ENCODE results near the gene SLC7A6OS. TPM values are rescaled to one million over a fixed set of nuclear protein-coding genes. Genes with fewer than 3 reads are reported as not detected.

SLC7A6OS gene
- total RNA-seq, 2 experiments from 2014 or later = 28.6 to 33.4 TPM

GRCh38 chr16:68324780-68325357, 14.1 kb upstream of the SLC7A6OS start:
- TF ChIP-seq CTCF (conservative IDR thresholded peaks at IDR 0.05; ENCODE audit: low read length) (no peak), EZH2phosphoT487 (IDR thresholded peaks at IDR 0.05; ENCODE audit: borderline replicate concordance, low read depth, low read length) (no peak)
- Histone ChIP-seq H3K9me2 (ENCODE audit: insufficient read depth, low read length) (no peaks in the 10 kb centered on the region), H3K9me3 (ENCODE audit: low read length) (no peaks in the 10 kb centered on the region), H3K79me2 (ENCODE audit: insufficient read depth, low read depth, low read length) (no peaks in the 10 kb centered on the region), H3K36me3 (ENCODE audit: insufficient read depth, low read length) (peaks cover 89% of the 10 kb centered on the region), H3K4me2 (ENCODE audit: low read length) (no peak overlapping the region), H3K27ac (ENCODE audit: low read depth, low read length, poor library complexity, severe bottlenecking) (no peak overlapping the region), H4K20me1 (ENCODE audit: insufficient read depth, low read length) (no peaks in the 10 kb centered on the region), H3K4me1 (ENCODE audit: insufficient read depth, low read length, poor library complexity, severe bottlenecking) (peaks cover 15% of the 10 kb centered on the region), H2AFZ (ENCODE audit: low read length) (no peak overlapping the region), H3K4me3 (ENCODE audit: low read depth, low read length, poor library complexity, severe bottlenecking) (no peak overlapping the region)
- intact Hi-C loops (cut with micrococcal nuclease; ENCODE audit: unreplicated experiment) = no loop called here
- DNase-seq (ENCODE audit: low spot score) = no peak
- ChIA-PET CTCF (ENCODE audit: unreplicated experiment) (no interaction called here), POLR2A (no interaction called here)
- BruUV-seq (replicated peaks) = no TSS peak

- BruUV-seq (replicated peaks) = no TSS peak
- Histone ChIP-seq H4K20me1 (ENCODE audit: insufficient read depth, low read length) (no peaks in the 10 kb centered on the region), H3K9me3 (ENCODE audit: low read length) (no peaks in the 10 kb centered on the region), H3K9me2 (ENCODE audit: insufficient read depth, low read length) (no peaks in the 10 kb centered on the region), H3K4me2 (ENCODE audit: low read length) (no peak overlapping the region), H3K4me1 (ENCODE audit: insufficient read depth, low read length, poor library complexity, severe bottlenecking) (peaks cover 15% of the 10 kb centered on the region), H3K36me3 (ENCODE audit: insufficient read depth, low read length) (peaks cover 89% of the 10 kb centered on the region), H2AFZ (ENCODE audit: low read length) (no peak overlapping the region), H3K4me3 (ENCODE audit: low read depth, low read length, poor library complexity, severe bottlenecking) (no peak overlapping the region), H3K27ac (ENCODE audit: low read depth, low read length, poor library complexity, severe bottlenecking) (no peak overlapping the region), H3K79me2 (ENCODE audit: insufficient read depth, low read depth, low read length) (no peaks in the 10 kb centered on the region)
- ChIA-PET CTCF (ENCODE audit: unreplicated experiment) (no interaction called here), POLR2A (interaction anchor here (0.5 kb wide), 1 partner anchor 10 kb away, joined by 3 read pairs; no protein-coding TSS in a partner anchor)
- intact Hi-C loops (cut with micrococcal nuclease; ENCODE audit: unreplicated experiment) = no loop called here
- TF ChIP-seq CTCF (conservative IDR thresholded peaks at IDR 0.05; ENCODE audit: low read length) (no peak), EZH2phosphoT487 (IDR thresholded peaks at IDR 0.05; ENCODE audit: borderline replicate concordance, low read depth, low read length) (no peak)
- DNase-seq (ENCODE audit: low spot score) = no peak
Observed at GRCh38 chr16:68324336-68324735, 13.6 kb upstream of the SLC7A6OS start.

GRCh38 chr16:68319185-68319908, 8.6 kb upstream of the SLC7A6OS start:
- no peak overlapping the region for H3K4me3 ChIP-seq (ENCODE audit: low read depth, low read length, poor library complexity, severe bottlenecking)
- BruUV-seq (replicated peaks) = no TSS peak
- H3K4me1 ChIP-seq (ENCODE audit: insufficient read depth, low read length, poor library complexity, severe bottlenecking) = no peaks in the 10 kb centered on the region
- H2AFZ ChIP-seq (ENCODE audit: low read length) = no peak overlapping the region
- CTCF ChIA-PET (ENCODE audit: unreplicated experiment) = no interaction called here
- no peaks in the 10 kb centered on the region for H3K9me2 ChIP-seq (ENCODE audit: insufficient read depth, low read length)
- DNase-seq (ENCODE audit: low spot score) = no peak
- TF ChIP-seq EZH2phosphoT487 (IDR thresholded peaks at IDR 0.05; ENCODE audit: borderline replicate concordance, low read depth, low read length) (no peak), CTCF (conservative IDR thresholded peaks at IDR 0.05; ENCODE audit: low read length) (no peak)
- peaks cover 81% of the 10 kb centered on the region for H3K36me3 ChIP-seq (ENCODE audit: insufficient read depth, low read length)
- H3K9me3 ChIP-seq (ENCODE audit: low read length) = no peaks in the 10 kb centered on the region
- POLR2A ChIA-PET = interaction anchor here (0.5 to 0.7 kb wide), 5 partner anchors 17 to 986 kb away, joined by 3 to 4 read pairs (median 4); no protein-coding TSS in a partner anchor
- intact Hi-C loops (cut with micrococcal nuclease; ENCODE audit: unreplicated experiment) = no loop called here
- H3K27ac ChIP-seq (ENCODE audit: low read depth, low read length, poor library complexity, severe bottlenecking) = no peak overlapping the region
- no peak overlapping the region for H3K4me2 ChIP-seq (ENCODE audit: low read length)
- no peaks in the 10 kb centered on the region for H4K20me1 ChIP-seq (ENCODE audit: insufficient read depth, low read length)
- peaks cover 6% of the 10 kb centered on the region; the same call in 1 of the 2 replicates for H3K79me2 ChIP-seq (ENCODE audit: insufficient read depth, low read depth, low read length)

Data from OCI-LY7 (cell line).